GM12872 (cell line): ENCODE measurements around the gene GMDS.

ENCODE experiments used
- TF ChIP-seq, protein P1 (sequence below): IDR thresholded peaks from 3 replicates; pipeline ENCODE4 v1.5.1; 2011; ENCODE audit warnings: low read depth, mild to moderate bottlenecking, low read length, moderate library complexity; ENCODE audit not compliant: insufficient read depth

Gene GMDS

GRCh38 chr6:2109796-2110195 lies 135.6 kb downstream of the GMDS start:
- TF ChIP-seq, protein P1, sequence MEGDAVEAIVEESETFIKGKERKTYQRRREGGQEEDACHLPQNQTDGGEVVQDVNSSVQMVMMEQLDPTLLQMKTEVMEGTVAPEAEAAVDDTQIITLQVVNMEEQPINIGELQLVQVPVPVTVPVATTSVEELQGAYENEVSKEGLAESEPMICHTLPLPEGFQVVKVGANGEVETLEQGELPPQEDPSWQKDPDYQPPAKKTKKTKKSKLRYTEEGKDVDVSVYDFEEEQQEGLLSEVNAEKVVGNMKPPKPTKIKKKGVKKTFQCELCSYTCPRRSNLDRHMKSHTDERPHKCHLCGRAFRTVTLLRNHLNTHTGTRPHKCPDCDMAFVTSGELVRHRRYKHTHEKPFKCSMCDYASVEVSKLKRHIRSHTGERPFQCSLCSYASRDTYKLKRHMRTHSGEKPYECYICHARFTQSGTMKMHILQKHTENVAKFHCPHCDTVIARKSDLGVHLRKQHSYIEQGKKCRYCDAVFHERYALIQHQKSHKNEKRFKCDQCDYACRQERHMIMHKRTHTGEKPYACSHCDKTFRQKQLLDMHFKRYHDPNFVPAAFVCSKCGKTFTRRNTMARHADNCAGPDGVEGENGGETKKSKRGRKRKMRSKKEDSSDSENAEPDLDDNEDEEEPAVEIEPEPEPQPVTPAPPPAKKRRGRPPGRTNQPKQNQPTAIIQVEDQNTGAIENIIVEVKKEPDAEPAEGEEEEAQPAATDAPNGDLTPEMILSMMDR = no peak

GRCh38 chr6:2108700-2109306 lies 136.6 kb downstream of the GMDS start:
- TF ChIP-seq, protein P1 = no peak

DNA sequence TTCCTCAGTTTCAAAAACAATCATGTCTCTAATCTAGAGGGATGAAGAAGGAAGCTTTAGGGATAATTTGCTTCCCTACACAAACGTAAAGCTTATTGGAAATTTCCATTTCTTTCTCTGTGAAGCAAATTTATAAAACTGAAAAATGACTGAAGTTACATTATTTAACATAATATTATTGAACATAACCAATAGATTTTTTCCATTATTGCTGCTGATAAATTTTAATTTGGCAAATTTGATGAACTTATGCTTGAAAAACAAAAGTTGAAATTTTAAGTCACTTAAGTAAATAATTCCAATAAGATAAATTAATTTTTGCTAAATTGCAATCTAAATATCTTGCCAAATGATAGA lies 140.9 kb downstream of the GMDS start:
- TF ChIP-seq, protein P1 = no peak

DNA sequence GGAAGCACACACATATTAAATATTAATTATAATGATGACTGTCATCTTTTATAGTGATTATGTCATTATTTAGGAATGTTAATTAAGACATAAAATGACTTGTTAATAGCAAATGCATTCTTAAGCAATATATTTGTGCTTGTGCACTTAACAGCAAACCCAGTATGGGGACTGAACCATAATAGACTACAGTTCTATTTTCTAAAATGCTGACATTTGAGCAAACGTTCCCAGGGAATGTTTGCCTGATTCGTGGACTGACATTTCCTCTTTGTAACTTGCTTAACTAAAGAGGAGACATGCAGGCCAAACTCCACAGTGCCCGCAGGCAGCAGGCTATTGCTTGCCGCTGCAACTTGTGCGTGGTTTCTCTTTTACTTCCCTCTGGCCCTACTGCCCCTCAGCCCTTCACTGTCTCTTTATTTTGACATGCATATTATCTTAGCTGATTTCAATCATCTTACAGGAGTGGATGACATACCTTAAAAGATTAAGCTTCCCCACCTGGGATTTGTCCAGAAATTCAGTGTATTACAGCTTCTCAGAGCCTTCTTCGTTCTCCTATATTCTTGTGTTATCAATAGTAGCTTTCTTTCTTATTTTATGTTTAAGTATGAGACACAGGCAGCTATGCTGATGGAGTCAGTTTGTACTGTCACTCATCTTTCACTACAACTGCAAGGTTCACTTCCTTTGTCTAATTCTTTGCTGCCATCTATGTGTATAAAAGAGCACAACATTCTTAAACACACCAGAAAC lies 141.5 kb downstream of the GMDS start:
- TF ChIP-seq, protein P1 = peak; percentile 55

DNA sequence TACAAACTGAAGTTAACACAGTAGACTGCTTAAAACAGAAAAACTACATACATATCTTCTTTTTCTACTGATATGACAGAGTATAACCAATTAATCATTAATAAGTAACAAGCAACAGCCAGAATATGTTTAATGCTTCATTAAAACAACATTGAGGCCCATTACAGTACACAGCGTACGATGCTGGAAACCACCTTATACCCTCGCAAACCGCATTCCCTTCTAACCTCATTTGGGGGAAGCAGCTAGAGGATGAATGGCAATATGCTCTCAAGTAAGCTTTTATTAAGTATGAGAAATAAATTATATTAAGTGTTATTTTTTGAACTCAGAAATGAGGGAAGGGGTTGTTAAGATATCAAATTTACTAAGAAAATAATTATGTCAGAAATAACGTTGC lies 142.4 kb downstream of the GMDS start:
- TF ChIP-seq, protein P1 = no peak

DNA sequence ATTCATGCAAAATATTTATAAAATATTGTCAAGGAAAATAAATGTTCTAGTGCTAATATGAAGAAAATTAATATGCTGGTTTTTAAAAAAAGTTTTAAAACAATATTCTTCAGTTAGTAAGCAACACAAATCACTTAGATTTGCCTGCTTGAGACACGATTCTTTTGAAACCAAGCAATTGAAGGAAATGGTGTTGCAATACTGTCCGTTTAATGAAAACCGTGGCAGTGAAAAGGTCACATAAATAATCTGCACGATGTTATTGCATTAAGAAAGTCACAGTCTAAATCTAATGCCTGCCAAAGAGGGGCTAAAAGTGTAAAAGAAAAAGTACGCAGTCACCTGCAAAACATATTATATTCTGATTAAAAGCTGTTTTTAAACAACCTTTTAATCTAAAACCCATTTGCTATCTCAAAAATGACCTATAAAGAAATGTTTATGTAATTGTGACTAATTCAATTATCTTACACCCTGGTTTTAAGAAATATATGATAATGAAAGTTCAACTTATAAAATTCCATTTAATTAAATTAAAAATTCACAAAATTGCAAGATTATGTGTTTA lies 143.0 kb downstream of the GMDS start:
- TF ChIP-seq, protein P1 = no peak

DNA sequence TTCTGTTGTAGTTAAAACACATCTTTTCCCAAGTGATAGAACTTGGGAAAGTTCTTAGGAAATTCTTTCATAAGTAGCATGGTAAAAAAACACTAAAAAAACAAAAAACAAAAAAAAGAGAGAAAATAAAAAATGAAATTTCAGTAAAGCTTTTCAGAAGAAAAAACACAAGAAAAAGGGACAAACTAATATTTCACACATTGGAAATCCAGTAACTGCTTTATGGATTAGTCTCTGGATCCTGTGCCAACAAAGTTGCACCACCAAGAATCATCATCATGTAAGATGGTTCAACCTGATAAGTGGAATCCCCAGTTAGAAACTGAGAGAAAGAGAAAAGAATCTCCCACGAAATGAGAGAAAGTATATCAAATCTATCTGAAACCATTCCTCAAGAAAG lies 144.2 kb downstream of the GMDS start:
- TF ChIP-seq, protein P1 = no peak
